H1 (cell line): ENCODE results near the gene DYTN. TPM values are rescaled to one million over a fixed set of nuclear protein-coding genes. Genes with fewer than 3 reads are reported as not detected.
A peak's percentile ranks its signal among the peaks of the same experiment; 100 is the strongest.

Source experiments
- CTCF ChIA-PET: fragments of 300-600 bp; sonication (Branson Sonifier 250); formaldehyde crosslinking; loops from one replicate; lab custom pipeline; 2021; ENCODE audit not compliant: partially characterized antibody; lab: Charles Lee
- POLR2A ChIA-PET: fragments of 300-600 bp; sonication (Branson Sonifier 250); formaldehyde crosslinking; loops from one replicate; lab custom pipeline; 2021; ENCODE audit warnings: inconsistent platforms; ENCODE audit not compliant: partially characterized antibody; lab: Charles Lee
- DNase-seq, 2 experiments: peaks; one replicate each; pipeline versions ENCODE4 v3.0.0 to v3.0.0-alpha.2; 2010 to 2022; ENCODE audit warnings: low spot score in 2 of 2, low read depth in 1 of 2, mixed read lengths in 1 of 2
- FAIRE-seq: peaks from 2 replicates; lab custom pipeline; 2011; peaks lifted over from hg19 to GRCh38; lab: Jason Lieb, UNC
- H2AFZ ChIP-seq: 2 replicates; pipeline ENCODE4 v1.8.1; 2012; ENCODE audit warnings: low read length, inconsistent platforms
- H2AK5ac ChIP-seq: 2 replicates; pipeline ENCODE4 v1.6.1; 2013; ENCODE audit warnings: low read depth, low read length
- H2BK120ac ChIP-seq: replicated peaks from 2 replicates; pipeline ENCODE3; 2013; ENCODE audit warnings: low read depth, low read length, inconsistent platforms
- H2BK12ac ChIP-seq: 2 replicates; pipeline ENCODE4 v1.6.1; 2013; ENCODE audit warnings: low read depth, low read length
- H2BK15ac ChIP-seq: 2 replicates; pipeline ENCODE4 v1.6.1; 2013; ENCODE audit warnings: low read length
- H2BK20ac ChIP-seq: 2 replicates; pipeline ENCODE4 v1.6.1; 2013; ENCODE audit warnings: low read length
- H2BK5ac ChIP-seq: 2 replicates; pipeline ENCODE4 v1.6.1; 2013; ENCODE audit warnings: low read depth, low read length
- H3K14ac ChIP-seq: 2 replicates; pipeline ENCODE4 v1.6.1; 2013; ENCODE audit warnings: inconsistent platforms; ENCODE audit not compliant: insufficient read length
- H3K18ac ChIP-seq: 2 replicates; pipeline ENCODE4 v1.6.1; 2013; ENCODE audit warnings: low read length; ENCODE audit errors: extremely low read depth
- H3K23ac ChIP-seq: 2 replicates; pipeline ENCODE4 v1.6.1; 2013; ENCODE audit warnings: inconsistent platforms; ENCODE audit not compliant: insufficient read length
- H3K23me2 ChIP-seq: 2 replicates; pipeline ENCODE4 v1.6.1; 2013; ENCODE audit warnings: low read depth, low read length
- H3K27ac ChIP-seq: 2 replicates; pipeline ENCODE4 v1.6.1; 2011; ENCODE audit warnings: low read depth, low read length, inconsistent platforms
- H3K27me3 ChIP-seq, 4 experiments: replicated peaks in 1 of 4; 1 replicate in 1 of 4; 2 replicates in 3 of 4; pipeline versions ENCODE4 v1.6.1 to v1.8.1; 2011 to 2013; ENCODE audit warnings: low read length in 3 of 4, mild to moderate bottlenecking in 3 of 4, inconsistent platforms in 2 of 4, mixed read lengths in 2 of 4, moderate library complexity in 1 of 4; ENCODE audit not compliant: control insufficient read depth in 3 of 4, insufficient read depth in 3 of 4; ENCODE audit errors: extremely low read depth in 1 of 4
- H3K36me3 ChIP-seq, 4 experiments: 2 replicates each; pipeline versions ENCODE4 v1.6.1 to v1.8.1; 2011 to 2013; ENCODE audit warnings: mild to moderate bottlenecking in 4 of 4, low read length in 3 of 4, moderate library complexity in 2 of 4, control low read depth in 1 of 4, inconsistent platforms in 1 of 4; ENCODE audit not compliant: insufficient read depth in 4 of 4, control insufficient read depth in 2 of 4
- H3K4ac ChIP-seq: replicated peaks from 2 replicates; pipeline ENCODE3; 2013; ENCODE audit warnings: low read length, low read depth, mixed read lengths, inconsistent platforms; ENCODE audit not compliant: insufficient read length
- H3K4me1 ChIP-seq, 4 experiments: replicated peaks in 1 of 4; 1 replicate in 1 of 4; 2 replicates in 3 of 4; pipeline versions ENCODE4 v1.6.1 to v1.8.1; 2011 to 2013; ENCODE audit warnings: low read length in 3 of 4, inconsistent platforms in 2 of 4, mixed read lengths in 1 of 4; ENCODE audit not compliant: insufficient read depth in 4 of 4, control insufficient read depth in 3 of 4
- H3K4me2 ChIP-seq, 2 experiments: 2 replicates each; pipeline versions ENCODE4 v1.6.1 to v1.8.1; 2011 to 2013; ENCODE audit warnings: low read depth in 2 of 2, low read length in 2 of 2, control low read depth in 1 of 2, inconsistent platforms in 1 of 2, mild to moderate bottlenecking in 1 of 2; ENCODE audit not compliant: insufficient read depth in 1 of 2
- H3K4me3 ChIP-seq, 4 experiments: fragments of 200-600, 300-600 bp in 1 of 4; sonication (generic), shearing (Covaris generic), sonication (Bioruptor Twin) in 1 of 4; 2 replicates each; pipeline versions ENCODE4 v1.5.1 to v1.8.1; 2011 to 2016; ENCODE audit warnings: low read length in 4 of 4, low read depth in 3 of 4, control low read depth in 2 of 4, inconsistent platforms in 2 of 4, mild to moderate bottlenecking in 2 of 4, mixed read lengths in 1 of 4, moderate library complexity in 1 of 4; ENCODE audit not compliant: insufficient read depth in 2 of 4; ENCODE audit errors: extremely low read depth in 1 of 4
- H3K56ac ChIP-seq: replicated peaks from 2 replicates; pipeline ENCODE3; 2013; ENCODE audit warnings: low read depth, mild to moderate bottlenecking, mixed read lengths, low read length, inconsistent platforms; ENCODE audit not compliant: insufficient read length
- H3K79me1 ChIP-seq: 2 replicates; pipeline ENCODE4 v1.6.1; 2013; ENCODE audit warnings: low read depth, low read length, control low read depth
- H3K79me2 ChIP-seq, 2 experiments: 2 replicates each; pipeline versions ENCODE4 v1.6.1 to v1.8.1; 2012 to 2013; ENCODE audit warnings: low read length in 2 of 2, mild to moderate bottlenecking in 2 of 2, inconsistent platforms in 1 of 2; ENCODE audit not compliant: insufficient read depth in 2 of 2, control insufficient read depth in 1 of 2
- H3K9ac ChIP-seq, 4 experiments: replicated peaks in 1 of 4; 1 replicate in 1 of 4; 2 replicates in 3 of 4; pipeline versions ENCODE4 v1.6.1 to v1.8.1; 2011 to 2013; ENCODE audit warnings: low read depth in 3 of 4, low read length in 3 of 4, control low read depth in 2 of 4, mild to moderate bottlenecking in 2 of 4, moderate library complexity in 2 of 4, inconsistent platforms in 1 of 4; ENCODE audit errors: extremely low read depth in 1 of 4
- H3K9me3 ChIP-seq, 2 experiments: 2 replicates each; pipeline versions ENCODE4 v1.6.1 to v1.8.1; 2012 to 2013; ENCODE audit warnings: mild to moderate bottlenecking in 2 of 2, moderate library complexity in 2 of 2, control low read depth in 1 of 2, inconsistent platforms in 1 of 2, low read depth in 1 of 2, low read length in 1 of 2, mixed read lengths in 1 of 2; ENCODE audit not compliant: insufficient read depth in 2 of 2
- H4K20me1 ChIP-seq, 2 experiments: replicated peaks in 1 of 2; 2 replicates each; pipeline versions ENCODE3 to v1.8.1; 2011 to 2013; ENCODE audit warnings: inconsistent platforms in 2 of 2, low read length in 2 of 2, mild to moderate bottlenecking in 1 of 2; ENCODE audit not compliant: insufficient read depth in 2 of 2, control insufficient read depth in 1 of 2
- H4K5ac ChIP-seq: 2 replicates; pipeline ENCODE4 v1.6.1; 2013; ENCODE audit warnings: low read length, low read depth, mixed read lengths, inconsistent platforms; ENCODE audit not compliant: insufficient read length
- H4K8ac ChIP-seq: 2 replicates; pipeline ENCODE4 v1.8.0; 2013; ENCODE audit warnings: mild to moderate bottlenecking, moderate library complexity, low read length, inconsistent platforms; ENCODE audit not compliant: insufficient read depth; ENCODE audit errors: extremely low read depth
- H4K91ac ChIP-seq: replicated peaks from 2 replicates; pipeline ENCODE3; 2013; ENCODE audit warnings: low read length, mixed read lengths, inconsistent platforms; ENCODE audit not compliant: insufficient read length
- BCL11A ChIP-seq, 2 experiments: IDR thresholded peaks; one replicate each; pipeline ENCODE4 v1.6.1; 2011; ENCODE audit warnings: low read depth in 2 of 2, low read length in 2 of 2, mild to moderate bottlenecking in 2 of 2
- BRCA1 ChIP-seq: IDR thresholded peaks from 2 replicates; pipeline ENCODE4 v1.6.1; 2012; ENCODE audit warnings: low read depth, low read length, improper control_type of control experiment
- CEBPB ChIP-seq: IDR thresholded peaks from 2 replicates; pipeline ENCODE4 v1.6.1; 2012; ENCODE audit warnings: low read depth, low read length
- CHD1 ChIP-seq: IDR thresholded peaks from 2 replicates; pipeline ENCODE4 v1.6.1; 2012; ENCODE audit warnings: low read depth, low read length, improper control_type of control experiment
- KDM5A ChIP-seq: fragments of 200-600 bp; IDR thresholded peaks from 2 replicates; pipeline ENCODE4 v1.7.1; 2012; ENCODE audit warnings: mild to moderate bottlenecking, low read length, inconsistent platforms, mixed read lengths
- POLR2A ChIP-seq, 2 experiments: IDR thresholded peaks; 1 replicate in 1 of 2; 2 replicates in 1 of 2; pipeline ENCODE4 v1.6.1; 2011; ENCODE audit warnings: low read depth in 2 of 2, low read length in 2 of 2, mild to moderate bottlenecking in 2 of 2; ENCODE audit errors: control extremely low read depth in 1 of 2
- POU5F1 ChIP-seq: IDR thresholded peaks from 2 replicates; pipeline ENCODE4 v1.6.1; 2011; ENCODE audit warnings: low read depth, mild to moderate bottlenecking, low read length, moderate library complexity
- SAP30 ChIP-seq: fragments of 300-600 bp; sonication (generic); IDR thresholded peaks from 2 replicates; pipeline ENCODE4 v1.7.1; 2012; ENCODE audit warnings: low read length, moderate library complexity, mild to moderate bottlenecking, inconsistent platforms; ENCODE audit not compliant: insufficient read depth, insufficient replicate concordance
- SIRT6 ChIP-seq: IDR thresholded peaks from one replicate; pipeline ENCODE4 v1.7.1; 2012; ENCODE audit warnings: low read length, inconsistent platforms
- SIX5 ChIP-seq: IDR thresholded peaks from 2 replicates; pipeline ENCODE4 v1.6.1; 2011; ENCODE audit warnings: mild to moderate bottlenecking, low read depth, low read length
- SP2 ChIP-seq: IDR thresholded peaks from 2 replicates; pipeline ENCODE4 v1.6.1; 2012; ENCODE audit warnings: mild to moderate bottlenecking, low read length, inconsistent platforms
- TCF12 ChIP-seq: IDR thresholded peaks from 2 replicates; pipeline ENCODE4 v1.6.1; 2011; ENCODE audit warnings: low read depth, mild to moderate bottlenecking, low read length
- YY1 ChIP-seq: IDR thresholded peaks from 2 replicates; pipeline ENCODE4 v1.6.1; 2011; ENCODE audit warnings: low read depth, mild to moderate bottlenecking, low read length
- WGBS, 2 experiments: shearing (Covaris generic) in 1 of 2; methylation state at CpG; one replicate each; pipeline versions ENCODE4 v1.1.6 to v1.1.7; 2013 to 2015; ENCODE audit warnings: low lambda C conversion rate in 2 of 2, mixed read lengths in 2 of 2, inconsistent platforms in 1 of 2, low coverage in 1 of 2, missing lambda C conversion rate in 1 of 2; ENCODE audit not compliant: insufficient replicate concordance in 2 of 2, insufficient coverage in 1 of 2, insufficient read length in 1 of 2; ENCODE audit errors: extremely low coverage in 1 of 2, missing lambda C conversion rate in 1 of 2; 5-methylcytosine and 5-hydroxymethylcytosine counted together
- polyA plus RNA-seq, 7 experiments: library from polyadenylated mRNA; depleted of rRNA in 3 of 7; stranded (reverse) in 5 of 7; unstranded in 2 of 7; fragments of >200 nt in 5 of 7; fragments of 200-250 nt in 2 of 7; gene quantifications; 1 replicate in 5 of 7; 2 replicates in 1 of 7; 4 replicates in 1 of 7; pipeline versions ENCODE4 v1.2.1 to v1.2.3, GENCODE V29; 2011 to 2013; ENCODE audit warnings: missing spikeins in 2 of 7, mixed read lengths in 2 of 7
- total RNA-seq: library from RNA; stranded (reverse); fragmentation: NEBNext Ultra II Directional; extraction: Animal tissue kit (Norgen Biotek cat#: 25700); gene quantifications from 2 replicates; pipeline ENCODE4 v1.2.1, GENCODE V29; 2021
- TF ChIP-seq, protein P1 (sequence below): IDR thresholded peaks from 2 replicates; pipeline ENCODE4 v1.6.1; 2011; ENCODE audit warnings: low read length, improper control_type of control experiment

DYTN gene
- total and polyA plus RNA-seq, 2 of the 8 experiments (the other 6 are each of a cell fraction or from before 2014, with no cell fraction given) = not detected

DNA sequence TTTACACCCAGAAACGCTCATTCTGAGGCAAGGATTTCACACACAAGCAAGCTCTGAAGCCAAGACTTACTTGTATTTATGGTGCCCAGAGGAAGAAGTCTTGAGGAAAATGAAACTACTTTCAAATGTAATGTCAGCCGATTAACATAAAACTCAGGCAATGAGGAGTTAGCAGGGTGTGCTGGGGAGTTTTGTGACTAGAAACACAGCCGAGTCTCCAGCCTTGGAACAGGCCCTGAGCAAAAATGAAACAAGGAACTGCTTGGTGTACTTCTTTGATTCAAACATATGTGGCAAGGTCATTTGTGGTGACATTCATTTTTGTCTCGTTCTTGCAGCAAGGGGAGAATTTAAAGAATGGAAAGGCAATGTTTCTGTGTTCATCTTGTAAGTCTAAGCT, 4.5 kb downstream of the DYTN start:
- no peak overlapping the region for H3K9ac ChIP-seq
- H3K79me1 ChIP-seq = no peaks in the 10 kb centered on the region
- H2BK120ac ChIP-seq = no peak overlapping the region
- H4K5ac ChIP-seq = no peak overlapping the region
- no peaks in the 10 kb centered on the region for H3K36me3 ChIP-seq
- H3K4ac ChIP-seq = no peak overlapping the region
- H3K56ac ChIP-seq = no peak overlapping the region
- H2AK5ac ChIP-seq = no peak overlapping the region
- H3K27me3 ChIP-seq = peaks cover 0 to 2% (median 0%) of the 10 kb centered on the region in 4 experiments; a peak in 1 of 7 replicates
- no peaks in the 10 kb centered on the region for H3K79me2 ChIP-seq
- H4K91ac ChIP-seq = no peak overlapping the region
- POLR2A ChIA-PET = no interaction called here
- H2AFZ ChIP-seq = peak overlapping the region; percentile 34
- no peak overlapping the region for H3K4me3 ChIP-seq
- H3K4me1 ChIP-seq = peaks cover 0 to 3% (median under 1%) of the 10 kb centered on the region in 4 experiments; a peak in 3 of 7 replicates
- no peak overlapping the region; a peak in 1 of 4 replicates for H3K4me2 ChIP-seq
- no peak overlapping the region for H4K8ac ChIP-seq
- H2BK5ac ChIP-seq = no peak overlapping the region
- H3K27ac ChIP-seq = no peak overlapping the region
- TF ChIP-seq BRCA1 (no peak), KDM5A (no peak), POLR2A (IDR thresholded peaks at IDR 0.05; ENCODE audit: control extremely low read depth in 1 of 2, low read depth in 2 of 2, low read length in 2 of 2) (no peak), TCF12 (no peak), SAP30 (no peak), YY1 (no peak), CEBPB (no peak), POU5F1 (no peak), SIRT6 (no peak), BCL11A (IDR thresholded peaks at IDR 0.05; ENCODE audit: low read depth in 2 of 2, low read length in 2 of 2) (no peak), SIX5 (no peak), SP2 (no peak), CHD1 (no peak)
- TF ChIP-seq, protein P1, sequence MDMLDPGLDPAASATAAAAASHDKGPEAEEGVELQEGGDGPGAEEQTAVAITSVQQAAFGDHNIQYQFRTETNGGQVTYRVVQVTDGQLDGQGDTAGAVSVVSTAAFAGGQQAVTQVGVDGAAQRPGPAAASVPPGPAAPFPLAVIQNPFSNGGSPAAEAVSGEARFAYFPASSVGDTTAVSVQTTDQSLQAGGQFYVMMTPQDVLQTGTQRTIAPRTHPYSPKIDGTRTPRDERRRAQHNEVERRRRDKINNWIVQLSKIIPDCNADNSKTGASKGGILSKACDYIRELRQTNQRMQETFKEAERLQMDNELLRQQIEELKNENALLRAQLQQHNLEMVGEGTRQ = no peak
- H3K23me2 ChIP-seq = no peaks in the 10 kb centered on the region
- no peaks in the 10 kb centered on the region for H4K20me1 ChIP-seq
- CTCF ChIA-PET = interaction anchor here (1.2 to 1.4 kb wide), 2 partner anchors 9 to 68 kb away, joined by 3 to 4 read pairs; no protein-coding TSS in a partner anchor
- H2BK15ac ChIP-seq = no peak overlapping the region
- 79% methylated on average over 4 of the region's 4 CpGs; no CpG with 5 or more reads in 1 of the 2 experiments for WGBS, 2 experiments
- no peak overlapping the region for H2BK12ac ChIP-seq
- H3K9me3 ChIP-seq = no peaks in the 10 kb centered on the region
- no peak for FAIRE-seq
- H3K23ac ChIP-seq = no peak overlapping the region
- no peak for DNase-seq
- H2BK20ac ChIP-seq = no peak overlapping the region
- H3K14ac ChIP-seq = no peak overlapping the region
- no peak overlapping the region for H3K18ac ChIP-seq
